Gastroesophageal sphincter (tissue), 4 donors: ENCODE data around the gene CAPG. TPM values are rescaled to one million over a fixed set of nuclear protein-coding genes. Genes with fewer than 3 reads are reported as not detected.

ENCODE experiments used
- ATAC-seq: fragments of 150-250 bp; one replicate; pipeline ENCODE4 v1.9.1; 2016; ENCODE audit warnings: mild to moderate bottlenecking, moderate library complexity
- H3K27ac ChIP-seq, 4 donors: fragments of 200-600 bp; sonication (generic) in 3 of 4; 1 replicate in 3 of 4; 2 replicates in 1 of 4; pipeline ENCODE4 v1.5.1; 2016 to 2019
- H3K27me3 ChIP-seq: fragments of 200-600 bp; sonication (generic); one replicate; pipeline ENCODE4 v1.5.1; 2019
- H3K36me3 ChIP-seq, 2 donors: fragments of 200-600 bp; sonication (generic); one replicate each; pipeline ENCODE4 v1.5.1; 2019; ENCODE audit warnings: control low read depth in 1 of 2
- H3K4me1 ChIP-seq, 3 donors: fragments of 200-600 bp; sonication (generic); 1 replicate in 2 of 3; 2 replicates in 1 of 3; pipeline ENCODE4 v1.5.1; 2016 to 2019; ENCODE audit warnings: control low read depth in 2 of 3
- H3K4me3 ChIP-seq, 2 donors: fragments of 200-600 bp; sonication (generic); one replicate each; pipeline ENCODE4 v1.5.1; 2019; ENCODE audit warnings: mild to moderate bottlenecking in 1 of 2, moderate library complexity in 1 of 2
- H3K9me3 ChIP-seq, 3 donors: fragments of 200-600 bp; sonication (generic); one replicate each; pipeline ENCODE4 v1.5.1; 2017 to 2019; ENCODE audit warnings: control low read depth in 2 of 3
- EP300 ChIP-seq: sonication (generic); formaldehyde crosslinking; IDR thresholded peaks from one replicate; pipeline ENCODE4 v1.6.1; 2017; ENCODE audit warnings: antibody characterized with exemption, mild to moderate bottlenecking
- POLR2A ChIP-seq, 2 donors: fragments of 450-650 bp; IDR thresholded peaks; one replicate each; pipeline ENCODE4 v1.6.1; 2017; ENCODE audit warnings: antibody characterized with exemption in 2 of 2, mild to moderate bottlenecking in 2 of 2, moderate library complexity in 1 of 2
- POLR2AphosphoS5 ChIP-seq: sonication (generic); formaldehyde crosslinking; IDR thresholded peaks from one replicate; pipeline ENCODE4 v1.6.1; 2017; ENCODE audit warnings: antibody characterized with exemption
- WGBS, 2 donors: methylation state at CpG; one replicate each; pipeline ENCODE4 v1.1.5; 2018; ENCODE audit warnings: low coverage in 1 of 2; 5-methylcytosine and 5-hydroxymethylcytosine counted together
- total RNA-seq, 4 donors: library from RNA; depleted of rRNA; stranded (reverse); fragments of >200 nt; gene quantifications; one replicate each; pipeline ENCODE4 v1.1.0, GENCODE V29; 2016
- TF ChIP-seq, protein P1 (sequence below), 4 experiments: fragments of 200-600 bp in 2 of 4; fragments of 450-650 bp in 2 of 4; sonication (generic) in 1 of 4; IDR thresholded peaks; one replicate each; pipeline ENCODE4 v1.5.1; 2017 to 2019; ENCODE audit warnings: antibody characterized with exemption in 4 of 4, mild to moderate bottlenecking in 2 of 4, moderate library complexity in 2 of 4

CAPG gene, protein sequence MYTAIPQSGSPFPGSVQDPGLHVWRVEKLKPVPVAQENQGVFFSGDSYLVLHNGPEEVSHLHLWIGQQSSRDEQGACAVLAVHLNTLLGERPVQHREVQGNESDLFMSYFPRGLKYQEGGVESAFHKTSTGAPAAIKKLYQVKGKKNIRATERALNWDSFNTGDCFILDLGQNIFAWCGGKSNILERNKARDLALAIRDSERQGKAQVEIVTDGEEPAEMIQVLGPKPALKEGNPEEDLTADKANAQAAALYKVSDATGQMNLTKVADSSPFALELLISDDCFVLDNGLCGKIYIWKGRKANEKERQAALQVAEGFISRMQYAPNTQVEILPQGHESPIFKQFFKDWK
- 10 to 100 TPM; 42.2 to 69.2 (median 60.2) TPM for total RNA-seq

GRCh38 chr2:85409845-85410583 is at the start of gene CAPG:
CAPG (minus strand) TSS chr2:85410366; CDS start chr2:85402145, 8,221 bp downstream.
- Histone ChIP-seq H3K36me3 (no peaks in the 10 kb centered on the region), H3K27me3 (no peaks in the 10 kb centered on the region), H3K27ac (peak within 1 kb of the TSS in 3 of 4 donors; percentile 19 to 61 (median 37)), H3K4me1 (peaks cover 0 to 49% (median 16%) of the 10 kb centered on the region in 3 donors), H3K9me3 (no peaks in the 10 kb centered on the region), H3K4me3 (peak within 1 kb of the TSS in 1 of 2 donors; percentile 27)
- TF ChIP-seq POLR2AphosphoS5 (no peak), POLR2A (IDR thresholded peaks at IDR 0.05) (no peak), EP300 (no peak)
- TF ChIP-seq, protein P1, sequence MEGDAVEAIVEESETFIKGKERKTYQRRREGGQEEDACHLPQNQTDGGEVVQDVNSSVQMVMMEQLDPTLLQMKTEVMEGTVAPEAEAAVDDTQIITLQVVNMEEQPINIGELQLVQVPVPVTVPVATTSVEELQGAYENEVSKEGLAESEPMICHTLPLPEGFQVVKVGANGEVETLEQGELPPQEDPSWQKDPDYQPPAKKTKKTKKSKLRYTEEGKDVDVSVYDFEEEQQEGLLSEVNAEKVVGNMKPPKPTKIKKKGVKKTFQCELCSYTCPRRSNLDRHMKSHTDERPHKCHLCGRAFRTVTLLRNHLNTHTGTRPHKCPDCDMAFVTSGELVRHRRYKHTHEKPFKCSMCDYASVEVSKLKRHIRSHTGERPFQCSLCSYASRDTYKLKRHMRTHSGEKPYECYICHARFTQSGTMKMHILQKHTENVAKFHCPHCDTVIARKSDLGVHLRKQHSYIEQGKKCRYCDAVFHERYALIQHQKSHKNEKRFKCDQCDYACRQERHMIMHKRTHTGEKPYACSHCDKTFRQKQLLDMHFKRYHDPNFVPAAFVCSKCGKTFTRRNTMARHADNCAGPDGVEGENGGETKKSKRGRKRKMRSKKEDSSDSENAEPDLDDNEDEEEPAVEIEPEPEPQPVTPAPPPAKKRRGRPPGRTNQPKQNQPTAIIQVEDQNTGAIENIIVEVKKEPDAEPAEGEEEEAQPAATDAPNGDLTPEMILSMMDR (IDR thresholded peaks at IDR 0.05), result no peak
- 81% methylated on average over 3 of the region's 12 CpGs; no CpG with 5 or more reads in 1 of the 2 donors for WGBS, 2 donors
- peak; percentile 20 for ATAC-seq

- no peak for TF ChIP-seq EP300
- TF ChIP-seq POLR2A (IDR thresholded peaks at IDR 0.05), result no peak
- TF ChIP-seq, protein P1 (IDR thresholded peaks at IDR 0.05), result no peak
- no peak for TF ChIP-seq POLR2AphosphoS5
- ATAC-seq, result no peak
- Histone ChIP-seq H3K27ac (no peak overlapping the region), H3K4me1 (no peaks in the 10 kb centered on the region), H3K36me3 (no peaks in the 10 kb centered on the region), H3K9me3 (no peaks in the 10 kb centered on the region), H3K4me3 (no peak overlapping the region), H3K27me3 (no peaks in the 10 kb centered on the region)
- 80% methylated on average over 1 of the region's 1 CpG; no CpG with 5 or more reads in 1 of the 2 donors for WGBS, 2 donors
Observed at GRCh38 chr2:85459771-85460170, 49.6 kb upstream of the CAPG start.

GRCh38 chr2:85458601-85459563 is 48.7 kb upstream of the CAPG start:
- 54 to 82% methylated on average over 3 to 8 of the region's 12 CpGs for WGBS, 2 donors
- H3K27ac ChIP-seq, result no peak overlapping the region
- no peak for TF ChIP-seq POLR2AphosphoS5
- no peak for TF ChIP-seq POLR2A (IDR thresholded peaks at IDR 0.05)
- TF ChIP-seq EP300, result no peak
- TF ChIP-seq, protein P1 (IDR thresholded peaks at IDR 0.05), result no peak
- no peaks in the 10 kb centered on the region for H3K4me1 ChIP-seq
- H3K9me3 ChIP-seq, result no peaks in the 10 kb centered on the region
- H3K27me3 ChIP-seq, result no peaks in the 10 kb centered on the region
- no peaks in the 10 kb centered on the region for H3K36me3 ChIP-seq
- H3K4me3 ChIP-seq, result no peak overlapping the region
- ATAC-seq, result no peak

- TF ChIP-seq POLR2A (IDR thresholded peaks at IDR 0.05) (no peak), POLR2AphosphoS5 (no peak), EP300 (no peak)
- TF ChIP-seq, protein P1 (IDR thresholded peaks at IDR 0.05), result no peak
- Histone ChIP-seq H3K4me3 (no peak overlapping the region), H3K36me3 (no peaks in the 10 kb centered on the region), H3K27me3 (no peaks in the 10 kb centered on the region), H3K27ac (no peak overlapping the region), H3K9me3 (no peaks in the 10 kb centered on the region), H3K4me1 (no peaks in the 10 kb centered on the region)
- no peak for ATAC-seq
- WGBS, 2 donors, result 58 to 59% methylated on average over 6 of the region's 6 CpGs
Observed at GRCh38 chr2:85457877-85458316, 47.7 kb upstream of the CAPG start.
